GM12801 (cell line): ENCODE measurements around the gene PSMB1.

Source experiments
- CTCF ChIP-seq: IDR thresholded peaks from one replicate; pipeline ENCODE4 v1.5.1; 2011; ENCODE audit warnings: control low read depth; ENCODE audit not compliant: insufficient read length; ENCODE audit errors: extremely low read depth

The PSMB1 gene

GRCh38 chr6:170516783-170517616, 36.1 kb downstream of the PSMB1 start:
- no peak for TF ChIP-seq CTCF

DNA sequence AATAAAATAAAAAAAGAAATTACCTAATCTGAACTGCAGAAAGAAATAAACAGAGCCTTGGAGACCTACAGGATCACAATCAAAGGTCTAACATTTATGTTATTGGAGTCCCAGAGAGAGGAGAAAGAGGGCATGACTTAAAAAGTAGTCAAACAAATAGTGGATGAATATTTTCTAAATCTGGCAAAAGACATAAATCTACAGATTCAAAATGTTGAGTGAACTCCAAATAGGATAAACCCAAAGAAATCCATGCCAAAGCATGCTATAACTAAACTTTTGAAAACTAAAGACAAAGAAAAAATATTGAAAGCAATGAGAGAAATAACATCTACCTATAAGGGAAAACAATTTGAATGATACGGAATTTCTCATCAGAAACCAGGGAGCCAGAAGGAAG, 38.2 kb downstream of the PSMB1 start:
- TF ChIP-seq CTCF = no peak

DNA sequence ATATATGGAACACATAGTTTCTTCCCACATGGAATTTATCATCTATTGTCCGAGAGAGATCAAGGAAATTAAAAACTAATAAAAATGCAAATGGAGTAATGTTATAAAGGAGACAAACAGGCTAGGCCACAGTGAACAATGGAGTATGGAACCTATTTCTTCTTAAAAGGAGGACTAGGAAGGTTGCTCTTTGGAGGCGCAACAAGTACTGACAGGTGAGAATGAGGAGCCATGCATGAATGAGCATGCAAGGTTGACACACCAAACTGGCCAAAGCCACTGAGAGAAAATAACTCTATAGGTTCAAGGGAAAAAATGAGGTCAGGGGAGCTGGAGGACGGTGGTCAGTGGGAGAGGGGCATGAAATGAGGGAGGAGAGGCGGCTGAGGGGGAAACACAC, 40.9 kb downstream of the PSMB1 start:
- no peak for TF ChIP-seq CTCF

DNA sequence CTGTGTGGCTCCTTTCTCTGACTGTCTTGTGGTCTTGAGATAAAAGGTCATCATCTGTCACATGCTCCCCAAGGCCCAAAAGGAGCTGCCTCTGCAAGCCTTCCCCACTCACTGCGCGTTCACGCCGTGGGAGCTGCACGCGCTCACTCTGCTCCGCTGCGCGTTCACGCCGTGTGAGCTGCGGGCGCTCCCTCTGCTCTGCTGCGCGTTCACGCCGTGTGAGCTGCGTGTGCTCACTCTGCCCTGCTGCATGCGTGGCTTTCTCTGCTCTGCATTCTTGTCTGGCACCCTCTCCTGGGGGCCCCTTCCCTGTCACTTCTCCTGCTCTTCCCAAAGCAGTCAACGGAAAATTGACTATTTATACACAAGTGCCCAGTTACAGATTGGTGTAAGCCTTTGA, 42.5 kb downstream of the PSMB1 start:
- TF ChIP-seq CTCF = no peak

- no peak for TF ChIP-seq CTCF
These were observed 43.4 kb downstream of the PSMB1 start for GRCh38 chr6:170509723-170510018.

DNA sequence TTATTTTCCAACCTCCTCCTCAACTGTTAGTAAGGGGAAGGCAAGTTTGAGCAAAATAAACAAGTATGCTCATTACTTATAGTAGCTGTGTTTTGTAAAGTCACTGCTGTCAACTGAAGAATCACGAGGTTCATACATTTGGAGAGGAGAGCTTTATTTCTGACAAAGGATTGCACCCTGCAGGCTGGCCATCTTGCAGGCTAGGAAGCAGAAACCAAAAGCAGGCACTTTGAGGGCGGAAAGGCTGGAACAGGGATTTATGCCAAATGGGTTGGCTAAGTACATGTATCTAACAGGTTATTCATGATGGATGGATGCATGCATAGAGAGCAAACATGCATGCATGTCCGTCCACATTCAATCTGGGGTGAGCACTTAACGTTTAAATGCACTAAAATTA, 46.7 kb downstream of the PSMB1 start:
- no peak for TF ChIP-seq CTCF

GRCh38 chr6:170505306-170505705, 47.8 kb downstream of the PSMB1 start:
- no peak for TF ChIP-seq CTCF
